ENCODE measurements around the gene ZNF593.

ZNF593 gene

GRCh38 chr1:26169669-26170471 is at the start of gene ZNF593:
Gene ZNF593, plus strand, starts transcription at chr1:26169908. Its CDS starts 76 bp downstream, at chr1:26169984.
- Mint-ChIP-seq H3K4me1 (peaks cover 23% of the 10 kb centered on the region), H3K9me3 (no peaks in the 10 kb centered on the region), H3K4me3 (peak within 1 kb of the TSS; percentile 87 to 91 (median 89)), H3K36me3 (ENCODE audit: low read depth) (no peaks in the 10 kb centered on the region), H3K27ac (peak within 1 kb of the TSS; percentile 71 to 83 (median 73)), H3K27me3 (ENCODE audit: low read depth) (peaks cover 2% of the 10 kb centered on the region)
- peak; percentile 87 to 95 (median 91) for TF ChIP-seq CTCF (IDR thresholded peaks at IDR 0.05; ENCODE audit: unreplicated experiment in 3 of 3)

GRCh38 chr1:26121854-26122773 is 47.6 kb upstream of the ZNF593 start:
- no peak for TF ChIP-seq CTCF (IDR thresholded peaks at IDR 0.05; ENCODE audit: unreplicated experiment in 3 of 3)

GRCh38 chr1:26122988-26123973 is 46.4 kb upstream of the ZNF593 start:
- peaks cover 32% of the 10 kb centered on the region for H3K36me3 Mint-ChIP-seq (ENCODE audit: low read depth)
- peaks cover 6% of the 10 kb centered on the region for H3K4me1 Mint-ChIP-seq
- H3K9me3 Mint-ChIP-seq, result no peaks in the 10 kb centered on the region
- no peak overlapping the region for H3K4me3 Mint-ChIP-seq
- H3K27ac Mint-ChIP-seq, result no peak overlapping the region
- H3K27me3 Mint-ChIP-seq (ENCODE audit: low read depth), result no peaks in the 10 kb centered on the region
- TF ChIP-seq CTCF (IDR thresholded peaks at IDR 0.05; ENCODE audit: unreplicated experiment in 3 of 3), result no peak

More at GRCh38 chr1:26121854-26122773, 47.6 kb upstream of the ZNF593 start:
- Mint-ChIP-seq H3K9me3 (no peaks in the 10 kb centered on the region), H3K4me3 (no peak overlapping the region), H3K36me3 (ENCODE audit: low read depth) (peaks cover 41% of the 10 kb centered on the region), H3K27me3 (ENCODE audit: low read depth) (no peaks in the 10 kb centered on the region), H3K27ac (no peak overlapping the region), H3K4me1 (no peaks in the 10 kb centered on the region)

- TF ChIP-seq CTCF (IDR thresholded peaks at IDR 0.05; ENCODE audit: unreplicated experiment in 3 of 3), result no peak
- H3K27ac Mint-ChIP-seq, result no peak overlapping the region
- H3K4me1 Mint-ChIP-seq, result peaks cover 6% of the 10 kb centered on the region
- H3K27me3 Mint-ChIP-seq (ENCODE audit: low read depth), result no peaks in the 10 kb centered on the region
- no peaks in the 10 kb centered on the region for H3K9me3 Mint-ChIP-seq
- peaks cover 25% of the 10 kb centered on the region for H3K36me3 Mint-ChIP-seq (ENCODE audit: low read depth)
- no peak overlapping the region for H3K4me3 Mint-ChIP-seq
Observed at GRCh38 chr1:26124418-26125331, 45.0 kb upstream of the ZNF593 start.

Measured in nephron (organoid).